Upper lobe of left lung (tissue), 4 donors: ENCODE results near the gene NEURL1B.

Experiments
- POLR2A ChIP-seq, 4 donors: fragments of 450-650 bp; IDR thresholded peaks; one replicate each; pipeline ENCODE4 v1.5.1; 2016 to 2017; ENCODE audit warnings: antibody characterized with exemption in 4 of 4, mild to moderate bottlenecking in 2 of 4
- POLR2AphosphoS5 ChIP-seq, 2 donors: sonication (generic); formaldehyde crosslinking; IDR thresholded peaks; one replicate each; pipeline ENCODE4 v1.5.1; 2017; ENCODE audit warnings: antibody characterized with exemption in 2 of 2

- TF ChIP-seq POLR2A (IDR thresholded peaks at IDR 0.05) = no peak
- no peak for TF ChIP-seq POLR2AphosphoS5 (IDR thresholded peaks at IDR 0.05)
These were observed 48.1 kb downstream of the NEURL1B start for GRCh38 chr5:172689218-172689572.
